GM12872 (cell line): ENCODE results near the gene TOMM40L.

Source experiments
- CTCF ChIP-seq: IDR thresholded peaks from 3 replicates; pipeline ENCODE4 v1.5.1; 2011; ENCODE audit warnings: low read depth, mild to moderate bottlenecking, low read length, moderate library complexity; ENCODE audit not compliant: insufficient read depth

TOMM40L gene

GRCh38 chr1:161225534-161226319 lies at the start of gene TOMM40L:
TOMM40L (plus strand) TSS chr1:161226060; CDS start chr1:161226490, 430 bp downstream.
- peak; percentile 66 for TF ChIP-seq CTCF

DNA sequence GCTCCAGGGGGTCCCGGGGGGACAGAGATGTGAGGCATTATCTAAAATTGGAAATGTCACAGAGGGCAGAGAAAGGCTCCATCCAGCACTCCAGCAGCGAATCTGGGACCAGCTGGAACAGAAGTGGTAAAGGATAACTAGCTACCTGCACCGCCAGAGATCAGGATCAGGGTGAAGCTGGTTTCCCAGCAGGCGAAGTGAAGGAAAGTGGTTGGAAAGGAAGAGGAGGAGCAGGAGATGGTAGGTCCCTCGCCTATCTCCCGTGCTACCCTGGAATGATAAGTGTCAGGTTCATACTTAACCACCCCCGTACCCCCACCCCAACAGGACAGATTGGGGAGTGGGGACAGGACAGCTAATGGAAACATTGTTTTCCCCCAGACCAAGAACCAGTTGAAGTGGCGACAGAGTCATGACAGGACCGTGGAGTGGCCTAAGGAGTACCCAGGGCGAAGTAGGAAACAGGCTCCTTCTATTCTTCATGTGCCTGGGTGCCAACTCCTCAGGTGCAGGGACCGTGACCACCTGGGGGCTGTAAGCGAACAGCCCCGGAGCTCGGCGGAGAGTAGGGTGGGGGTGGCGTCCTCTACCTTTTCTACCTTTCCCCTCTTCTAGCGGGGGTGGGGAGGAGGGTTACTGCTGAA lies 49.3 kb upstream of the TOMM40L start:
- TF ChIP-seq CTCF, result no peak

DNA sequence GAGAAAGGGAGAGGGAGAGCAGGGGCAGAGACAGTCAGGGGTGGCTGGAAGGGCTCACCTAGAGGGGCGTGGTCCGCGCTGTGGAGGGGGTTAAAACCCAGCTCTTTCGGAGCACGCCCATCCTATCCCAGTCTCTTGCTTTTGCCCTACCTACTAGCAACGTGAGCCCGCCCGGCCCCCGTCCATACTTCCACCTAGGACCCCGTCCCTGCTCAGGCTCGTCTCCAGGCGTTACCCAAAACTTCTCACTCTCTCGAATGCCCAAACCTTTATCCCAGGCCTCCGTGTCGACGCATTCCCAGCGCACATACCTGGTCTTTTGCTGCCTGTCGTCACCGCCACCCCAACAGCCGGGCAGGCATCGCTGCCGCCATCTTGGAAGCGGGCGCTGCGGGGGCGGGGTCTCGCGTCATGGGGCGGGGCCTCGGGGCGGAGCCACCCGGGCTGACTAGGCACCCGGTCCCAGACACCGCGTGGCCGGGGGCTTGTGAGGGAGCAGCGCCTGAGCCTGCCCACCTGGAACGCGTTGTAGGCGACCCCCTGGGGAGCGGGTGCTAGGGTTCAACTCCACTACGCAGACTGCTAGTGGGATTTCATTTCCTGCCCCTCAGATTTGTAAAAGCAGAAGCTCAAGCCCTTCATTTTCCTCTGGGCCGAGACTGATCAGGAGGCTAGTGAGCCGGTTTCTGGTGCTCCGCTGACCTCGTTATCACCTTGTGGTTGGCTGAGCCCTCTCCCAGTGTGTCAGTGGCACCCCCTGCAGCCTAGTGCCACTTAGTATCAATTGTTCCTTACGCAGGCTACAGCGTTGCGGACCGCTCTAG lies 48.5 kb upstream of the TOMM40L start, which contains the start of gene B4GALT3:
B4GALT3 (minus strand) TSS at position 396 of the 824 bp plus-strand sequence. CDS start 1,447 bp downstream, outside the sequence.
- no peak for TF ChIP-seq CTCF

GRCh38 chr1:161177936-161178244 lies 48.0 kb upstream of the TOMM40L start:
- no peak for TF ChIP-seq CTCF

DNA sequence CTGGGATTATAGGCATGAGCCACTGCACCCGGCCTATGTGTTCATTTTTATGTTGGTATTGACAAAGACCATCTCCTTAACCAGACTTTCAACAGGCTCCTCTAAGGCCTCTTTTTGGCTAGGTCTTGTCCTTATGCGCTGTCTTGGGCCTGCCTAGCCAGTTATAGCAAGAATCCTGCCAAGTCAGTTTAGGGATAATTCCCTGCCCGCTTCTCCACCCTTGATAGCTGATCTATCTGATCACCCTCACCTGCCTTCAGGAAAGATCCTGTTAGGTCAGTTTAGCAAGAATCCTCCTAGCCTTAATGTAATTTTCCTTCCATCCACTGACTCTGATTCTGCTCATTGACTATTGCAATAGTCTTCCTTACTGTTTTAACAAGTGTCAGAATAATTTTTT lies 46.2 kb upstream of the TOMM40L start:
- TF ChIP-seq CTCF, result no peak

GRCh38 chr1:161180639-161181038 lies 45.2 kb upstream of the TOMM40L start:
- TF ChIP-seq CTCF, result peak; percentile 41; the same call in 1 of the 3 replicates

- TF ChIP-seq CTCF, result no peak
Observed at GRCh38 chr1:161182214-161182613, 43.6 kb upstream of the TOMM40L start.
